K562 (cell line): Measurements from ENCODE around the gene UBASH3A. TPM values are rescaled to one million over a fixed set of nuclear protein-coding genes. Genes with fewer than 3 reads are reported as not detected.

Experiments used
- AFF1 ChIP-seq, 2 experiments: fragments of 450-650 bp; IDR thresholded peaks; 2 replicates each; pipeline ENCODE4 v1.6.1; 2018; ENCODE audit warnings: mild to moderate bottlenecking in 2 of 2, low read depth in 1 of 2; ENCODE audit not compliant: partially characterized antibody in 2 of 2
- ASH1L ChIP-seq: fragments of 450-650 bp; IDR thresholded peaks from 2 replicates; pipeline ENCODE4 v1.6.1; 2018; ENCODE audit warnings: borderline replicate concordance, mild to moderate bottlenecking, low read depth; ENCODE audit not compliant: partially characterized antibody
- E2F1 ChIP-seq: sonication (generic); formaldehyde crosslinking; IDR thresholded peaks from 2 replicates; pipeline ENCODE4 v1.8.1; 2023; ENCODE audit warnings: mild to moderate bottlenecking, missing genetic modification reagents, moderate library complexity
- ELF4 ChIP-seq: fragments of 450-650 bp; formaldehyde crosslinking; IDR thresholded peaks from 2 replicates; pipeline ENCODE4 v1.4.0; 2022; ENCODE audit warnings: missing genetic modification characterization
- KLF13 ChIP-seq: fragments of 450-650 bp; IDR thresholded peaks from 2 replicates; pipeline ENCODE4 v1.6.1; 2016; ENCODE audit warnings: missing genetic modification characterization, low read depth, mild to moderate bottlenecking, missing compliant biosample characterization, moderate library complexity, borderline replicate concordance
- PRMT5 ChIP-seq: sonication (generic); formaldehyde crosslinking; IDR thresholded peaks from 2 replicates; pipeline ENCODE4 v1.5.0; 2020; ENCODE audit warnings: missing genetic modification reagents
- PURB ChIP-seq: sonication (generic); formaldehyde crosslinking; IDR thresholded peaks from 2 replicates; pipeline ENCODE4 v1.9.0; 2021; ENCODE audit warnings: low read depth, mild to moderate bottlenecking, missing genetic modification reagents
- RBM25 ChIP-seq: fragments of 200-400 bp; formaldehyde crosslinking; IDR thresholded peaks from 2 replicates; pipeline ENCODE4 v1.6.1; 2018; ENCODE audit warnings: low read length, low read depth, moderate library complexity; ENCODE audit not compliant: severe bottlenecking
- RCOR1 ChIP-seq, 2 experiments: IDR thresholded peaks; 2 replicates each; pipeline ENCODE4 v1.6.1; 2012; ENCODE audit warnings: low read depth in 2 of 2, low read length in 2 of 2, borderline replicate concordance in 1 of 2, improper control_type of control experiment in 1 of 2
- SRSF7 ChIP-seq: fragments of 200-400 bp; formaldehyde crosslinking; optimal IDR thresholded peaks from 2 replicates; pipeline ENCODE3; 2017; ENCODE audit warnings: mild to moderate bottlenecking, low read depth, low read length
- TAF1 ChIP-seq: IDR thresholded peaks from 2 replicates; pipeline ENCODE4 v1.6.1; 2011; ENCODE audit warnings: mild to moderate bottlenecking, low read length, moderate library complexity; ENCODE audit not compliant: insufficient read depth, control insufficient read depth, severe bottlenecking; ENCODE audit errors: extremely low read depth
- THAP12 ChIP-seq: fragments of 250-450 bp; sonication (Bioruptor Pico); IDR thresholded peaks from 2 replicates; pipeline ENCODE4 v1.9.0; 2021; ENCODE audit warnings: mild to moderate bottlenecking, inconsistent platforms
- TRIM24 ChIP-seq, 2 experiments: fragments of 450-650 bp; IDR thresholded peaks; 2 replicates each; pipeline ENCODE4 v1.6.1; 2016
- ZNF224 ChIP-seq: sonication (generic); formaldehyde crosslinking; IDR thresholded peaks from 2 replicates; pipeline ENCODE4 v1.8.0; 2022; ENCODE audit warnings: mild to moderate bottlenecking, missing genetic modification reagents
- ZNF395 ChIP-seq: fragments of 200-800 bp; sonication (Bioruptor generic); IDR thresholded peaks from 2 replicates; pipeline ENCODE4 v1.6.1; 2017; ENCODE audit warnings: missing genetic modification characterization, missing compliant biosample characterization
- ZNF512 ChIP-seq: IDR thresholded peaks from 2 replicates; pipeline ENCODE4 v1.6.1; 2016; ENCODE audit warnings: missing genetic modification characterization, missing compliant biosample characterization
- ZSCAN32 ChIP-seq: fragments of 450-650 bp; formaldehyde crosslinking; IDR thresholded peaks from 2 replicates; pipeline ENCODE4 v1.4.0; 2020; ENCODE audit warnings: mild to moderate bottlenecking, moderate library complexity
- polyA plus RNA-seq, 8 experiments: library from polyadenylated mRNA; depleted of rRNA in 4 of 8; stranded (reverse) in 5 of 8; unstranded in 3 of 8; fragments of >200 nt; fragmentation: Nextera tagmentation in 2 of 8; fragmentation: Illumina TruSeq in 1 of 8; extraction: Ambion mirVana in 2 of 8; extraction: Trizol in 1 of 8; gene quantifications; 2 replicates each; pipeline versions ENCODE4 v1.2.1 to v1.2.3, GENCODE V29; 2011 to 2014; ENCODE audit warnings: inconsistent platforms in 1 of 8, missing spikeins in 1 of 8
- total RNA-seq, 7 experiments: library from RNA; depleted of rRNA in 6 of 7; stranded (reverse); fragments of >200 nt in 6 of 7; fragmentation: Illumina TruSeq in 2 of 7; extraction: Trizol in 2 of 7; gene quantifications; 2 replicates each; pipeline versions ENCODE4 v1.2.1 to v1.2.3, GENCODE V29; 2011 to 2021; ENCODE audit warnings: low replicate concordance in 1 of 7

The UBASH3A gene
- total and polyA plus RNA-seq, 9 of the 15 experiments (the other 6 are each of a cell fraction or from before 2014, with no cell fraction given) = 0.23 to 1.8 (median 1.1) TPM

- TF ChIP-seq AFF1 (IDR thresholded peaks at IDR 0.05; ENCODE audit: low read depth in 1 of 2, partially characterized antibody in 2 of 2) (no peak), ZNF224 (CRISPR knock-in tag) (no peak), RCOR1 (IDR thresholded peaks at IDR 0.05; ENCODE audit: borderline replicate concordance in 1 of 2, low read depth in 2 of 2, low read length in 2 of 2) (peak in 1 of 2 experiments; percentile 67; a peak in 1 of 4 replicates), KLF13 (tag) (no peak), E2F1 (CRISPR knock-in tag) (no peak), THAP12 (CRISPR knock-in tag) (no peak), ZNF512 (tag) (0 out of 2 replicates have a peak, but pooled peaks have one; percentile 30), ASH1L (no peak), SRSF7 (no peak), PRMT5 (no peak), TAF1 (no peak), ELF4 (no peak), RBM25 (peak; percentile 82), TRIM24 (IDR thresholded peaks at IDR 0.05) (no peak), ZNF395 (no peak), PURB (CRISPR knock-in tag) (no peak), ZSCAN32 (no peak)
Measured at GRCh38 chr21:42434884-42435283, 31.2 kb downstream of the UBASH3A start (continued).
